ENCODE measurements around the gene PLCL2. TPM values are rescaled to one million over a fixed set of nuclear protein-coding genes. Genes with fewer than 3 reads are reported as not detected.

The PLCL2 gene
- total RNA-seq, 1 experiment from 2014 or later = 32.1 TPM

- Mint-ChIP-seq H3K4me3 (no peak overlapping the region; a peak in 1 of 5 replicates), H3K36me3 (ENCODE audit: insufficient read depth in 1 of 3, low read depth in 3 of 3) (peaks cover 2 to 13% (median 4%) of the 10 kb centered on the region in 3 experiments; a peak in 4 of 7 replicates), H3K9me3 (peaks cover 8 to 10% of the 10 kb centered on the region in 2 experiments; a peak in 4 of 5 replicates), H3K4me1 (peaks cover 32 to 44% of the 10 kb centered on the region in 2 experiments), H3K27me3 (ENCODE audit: low read depth) (no peaks in the 10 kb centered on the region), H3K27ac (peak overlapping the region; percentile 16 to 90 (median 60); a peak in 4 of 7 replicates)
- no peak overlapping the region for H3K56ac ChIP-seq (ENCODE audit: insufficient read length, low read depth, low read length)
- H3K14ac ChIP-seq (ENCODE audit: insufficient read depth, low read length) = no peak overlapping the region; the same call in 1 of the 2 replicates
- H3K79me2 ChIP-seq (ENCODE audit: insufficient read depth, low read length) = no peaks in the 10 kb centered on the region
- no peak overlapping the region for H2AFZ ChIP-seq (ENCODE audit: low read length)
- H4K20me1 ChIP-seq (ENCODE audit: control insufficient read depth, insufficient read depth, insufficient read length) = no peaks in the 10 kb centered on the region
- WGBS (ENCODE audit: extremely low coverage, insufficient read length, low lambda C conversion rate) = no CpG with 5 or more reads among the region's 2 CpGs
- no peak overlapping the region for H2AK5ac ChIP-seq (ENCODE audit: insufficient read length, low read length)
- H3K23ac ChIP-seq (ENCODE audit: insufficient read length, low read depth, low read length) = no peak overlapping the region
- no peak overlapping the region for H4K91ac ChIP-seq (ENCODE audit: insufficient read length, low read depth, low read length)
- H2BK120ac ChIP-seq (ENCODE audit: low read depth, low read length, poor library complexity, severe bottlenecking) = no peak overlapping the region
- peak overlapping the region; percentile 45 for H2BK5ac ChIP-seq (ENCODE audit: insufficient read length, low read length)
- H3K4me2 ChIP-seq (ENCODE audit: insufficient read depth, insufficient read length, low read length) = no peak overlapping the region
- TF ChIP-seq, protein P1, sequence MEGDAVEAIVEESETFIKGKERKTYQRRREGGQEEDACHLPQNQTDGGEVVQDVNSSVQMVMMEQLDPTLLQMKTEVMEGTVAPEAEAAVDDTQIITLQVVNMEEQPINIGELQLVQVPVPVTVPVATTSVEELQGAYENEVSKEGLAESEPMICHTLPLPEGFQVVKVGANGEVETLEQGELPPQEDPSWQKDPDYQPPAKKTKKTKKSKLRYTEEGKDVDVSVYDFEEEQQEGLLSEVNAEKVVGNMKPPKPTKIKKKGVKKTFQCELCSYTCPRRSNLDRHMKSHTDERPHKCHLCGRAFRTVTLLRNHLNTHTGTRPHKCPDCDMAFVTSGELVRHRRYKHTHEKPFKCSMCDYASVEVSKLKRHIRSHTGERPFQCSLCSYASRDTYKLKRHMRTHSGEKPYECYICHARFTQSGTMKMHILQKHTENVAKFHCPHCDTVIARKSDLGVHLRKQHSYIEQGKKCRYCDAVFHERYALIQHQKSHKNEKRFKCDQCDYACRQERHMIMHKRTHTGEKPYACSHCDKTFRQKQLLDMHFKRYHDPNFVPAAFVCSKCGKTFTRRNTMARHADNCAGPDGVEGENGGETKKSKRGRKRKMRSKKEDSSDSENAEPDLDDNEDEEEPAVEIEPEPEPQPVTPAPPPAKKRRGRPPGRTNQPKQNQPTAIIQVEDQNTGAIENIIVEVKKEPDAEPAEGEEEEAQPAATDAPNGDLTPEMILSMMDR (conservative IDR thresholded peaks at IDR 0.05) = no peak
- H3K27ac ChIP-seq (ENCODE audit: insufficient read length, low read depth, low read length) = no peak overlapping the region
- H3K9ac ChIP-seq (ENCODE audit: extremely low read depth, insufficient read length, low read length) = no peak overlapping the region
- H3K27me3 ChIP-seq (ENCODE audit: insufficient read depth, low read length) = no peaks in the 10 kb centered on the region
- no peak overlapping the region for H3T11ph ChIP-seq (ENCODE audit: low read length)
- H3K79me1 ChIP-seq (ENCODE audit: insufficient read depth, low read depth, low read length, poor library complexity, severe bottlenecking) = no peaks in the 10 kb centered on the region
- H2BK12ac ChIP-seq (ENCODE audit: insufficient read length, low read depth, low read length) = no peak overlapping the region
- H4K5ac ChIP-seq (ENCODE audit: insufficient read length, low read depth, low read length) = no peak overlapping the region
- no peaks in the 10 kb centered on the region for H3K9me3 ChIP-seq (ENCODE audit: control insufficient read depth, low read depth, low read length)
- no peak overlapping the region for H2BK15ac ChIP-seq (ENCODE audit: low read depth, low read length)
- no peak overlapping the region for H3K4ac ChIP-seq (ENCODE audit: low read depth, low read length)
- H4K8ac ChIP-seq (replicated peaks; ENCODE audit: insufficient read length, low read depth, low read length) = no peak overlapping the region
- no peak overlapping the region for H3K18ac ChIP-seq (ENCODE audit: insufficient read length, low read depth, low read length)
- peak; percentile 52 for DNase-seq
- no peak overlapping the region for H2BK20ac ChIP-seq (ENCODE audit: low read depth, low read length, poor library complexity, severe bottlenecking)
- H3K23me2 ChIP-seq (ENCODE audit: insufficient read length, low read depth, low read length, poor library complexity, severe bottlenecking) = no peaks in the 10 kb centered on the region
- H3K4me1 ChIP-seq (ENCODE audit: insufficient read depth, low read length) = no peaks in the 10 kb centered on the region
Measured at GRCh38 chr3:16923112-16923511, 38.4 kb downstream of the PLCL2 start.
